Mucosa of descending colon (tissue), 3 donors: Measurements from ENCODE around the gene RSPH1. TPM values are rescaled to one million over a fixed set of nuclear protein-coding genes. Genes with fewer than 3 reads are reported as not detected.

Source experiments
- ATAC-seq: fragments of 200-7000 bp; cut with Tn5 transposase; one replicate; pipeline ENCODE4 v1.9.1; 2020; ENCODE audit warnings: mild to moderate bottlenecking, moderate library complexity
- DNase-seq, 3 donors: peaks; one replicate each; pipeline ENCODE4 v3.0.0-alpha.2; 2020
- H3K36me3 ChIP-seq: fragments of 200-600 bp; one replicate; pipeline ENCODE4 v1.8.0; 2021; ENCODE audit warnings: low read depth, mild to moderate bottlenecking
- H3K4me1 ChIP-seq: fragments of 200-600 bp; one replicate; pipeline ENCODE4 v1.8.0; 2021; ENCODE audit warnings: low read depth, mild to moderate bottlenecking
- H3K4me3 ChIP-seq: fragments of 200-600 bp; one replicate; pipeline ENCODE4 v1.8.0; 2021; ENCODE audit warnings: mild to moderate bottlenecking
- H3K9me3 ChIP-seq: fragments of 200-600 bp; one replicate; pipeline ENCODE4 v1.8.0; 2021; ENCODE audit warnings: mild to moderate bottlenecking
- intact Hi-C, 2 donors: fragments of 100-400 bp; cut with DNase I in 1 of 2; cut with micrococcal nuclease in 1 of 2; formaldehyde crosslinking; loops; one replicate each; pipeline versions ENCODE4 v1.11.0 to v1.11.1; 2022; cut with DNase I, micrococcal nuclease
- total RNA-seq, 3 donors: library from RNA; stranded (reverse); fragmentation: NEBNext Ultra II Directional in 2 of 3; extraction: Animal tissue kit (Norgen Biotek cat#: 25700) in 2 of 3; gene quantifications; one replicate each; pipeline versions ENCODE4 v1.2.1 to v1.2.4, GENCODE V29; 2021 to 2023
- TF ChIP-seq, protein P1 (sequence below): fragments of 200-600 bp; IDR thresholded peaks from one replicate; pipeline ENCODE4 v1.8.0; 2022; ENCODE audit warnings: antibody characterized with exemption, mild to moderate bottlenecking
- donor health status: DM: no; HTN: no; CAD: no; lungs with moderate emphysema.
- donor health status: DM: no; HTN: no; CAD: no.
- donor health status: DM: no; HTN: yes; CAD: no.

RSPH1 gene
- total RNA-seq, 3 donors from 2014 or later = 4.0 to 7.6 (median 4.5) TPM

DNA sequence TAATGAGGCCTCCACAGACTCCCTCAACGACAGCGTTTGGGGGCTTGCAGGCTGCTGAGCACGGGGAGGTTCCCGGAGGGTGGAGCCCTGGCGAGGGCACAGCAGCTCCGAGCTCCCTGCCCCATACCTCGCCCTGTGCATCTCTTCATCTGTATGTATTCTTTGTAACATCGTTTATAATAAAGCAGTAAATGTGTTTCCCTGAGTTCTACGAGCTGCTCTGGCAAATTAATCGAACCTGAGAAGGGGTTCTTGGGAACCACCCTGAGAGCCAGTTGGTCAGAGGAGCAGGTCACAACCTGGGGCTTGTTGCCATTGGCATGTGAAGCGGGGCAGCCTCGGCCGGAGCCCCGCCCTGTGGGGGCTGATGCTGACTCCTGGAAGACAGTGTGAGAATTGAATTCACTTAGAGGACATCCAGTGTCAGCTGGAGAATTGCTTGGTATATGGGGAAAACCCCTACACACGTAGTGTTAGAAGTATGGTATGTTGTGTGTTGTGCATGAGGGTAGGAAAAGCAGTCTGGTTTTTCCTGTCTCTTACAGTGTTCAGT lies 29.1 kb upstream of the RSPH1 start:
- DNase-seq (peak in 1 of 3 donors; percentile 63), ATAC-seq (peak; percentile 42)
- H3K9me3 ChIP-seq = no peaks in the 10 kb centered on the region
- H3K4me1 ChIP-seq = peaks cover 63% of the 10 kb centered on the region
- no peak overlapping the region for H3K4me3 ChIP-seq
- TF ChIP-seq, protein P1, sequence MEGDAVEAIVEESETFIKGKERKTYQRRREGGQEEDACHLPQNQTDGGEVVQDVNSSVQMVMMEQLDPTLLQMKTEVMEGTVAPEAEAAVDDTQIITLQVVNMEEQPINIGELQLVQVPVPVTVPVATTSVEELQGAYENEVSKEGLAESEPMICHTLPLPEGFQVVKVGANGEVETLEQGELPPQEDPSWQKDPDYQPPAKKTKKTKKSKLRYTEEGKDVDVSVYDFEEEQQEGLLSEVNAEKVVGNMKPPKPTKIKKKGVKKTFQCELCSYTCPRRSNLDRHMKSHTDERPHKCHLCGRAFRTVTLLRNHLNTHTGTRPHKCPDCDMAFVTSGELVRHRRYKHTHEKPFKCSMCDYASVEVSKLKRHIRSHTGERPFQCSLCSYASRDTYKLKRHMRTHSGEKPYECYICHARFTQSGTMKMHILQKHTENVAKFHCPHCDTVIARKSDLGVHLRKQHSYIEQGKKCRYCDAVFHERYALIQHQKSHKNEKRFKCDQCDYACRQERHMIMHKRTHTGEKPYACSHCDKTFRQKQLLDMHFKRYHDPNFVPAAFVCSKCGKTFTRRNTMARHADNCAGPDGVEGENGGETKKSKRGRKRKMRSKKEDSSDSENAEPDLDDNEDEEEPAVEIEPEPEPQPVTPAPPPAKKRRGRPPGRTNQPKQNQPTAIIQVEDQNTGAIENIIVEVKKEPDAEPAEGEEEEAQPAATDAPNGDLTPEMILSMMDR = no peak
- H3K36me3 ChIP-seq = no peaks in the 10 kb centered on the region
- intact Hi-C loops = no loop called here

DNA sequence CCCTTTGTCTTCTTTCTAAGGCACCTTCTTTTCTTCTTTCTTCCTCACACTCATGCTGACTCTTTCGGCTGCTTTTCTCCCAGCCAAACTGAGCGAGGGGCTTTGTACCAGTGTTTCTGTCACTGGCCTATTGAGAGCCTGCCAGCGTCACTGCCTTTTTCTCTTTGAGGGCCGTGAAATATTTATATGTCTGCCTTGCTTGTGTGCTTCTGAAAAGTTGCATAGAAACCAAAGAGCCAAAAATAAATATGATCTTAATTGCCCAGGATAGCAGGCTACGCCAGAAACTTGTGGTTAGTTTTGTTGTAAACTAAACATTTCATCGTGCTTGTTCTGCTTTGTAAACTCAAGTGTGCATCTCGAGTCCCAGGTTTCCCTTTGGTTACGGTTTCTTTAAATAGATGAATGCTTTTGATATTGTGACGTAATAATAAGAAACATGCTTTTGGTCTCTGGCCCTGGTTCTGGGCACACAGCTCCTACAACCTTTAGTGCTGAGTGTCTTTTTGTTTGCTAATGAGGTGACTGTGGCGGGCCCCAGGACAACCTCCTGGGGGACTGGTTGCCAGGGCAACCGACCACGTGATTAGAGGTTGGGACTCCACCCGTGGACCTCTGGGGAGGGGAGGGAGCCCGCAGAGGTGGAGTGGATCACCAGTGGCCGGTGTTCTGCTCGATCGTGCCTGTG lies 28.5 kb upstream of the RSPH1 start:
- H3K9me3 ChIP-seq = no peaks in the 10 kb centered on the region
- H3K36me3 ChIP-seq = no peaks in the 10 kb centered on the region
- ATAC-seq = peak; percentile 50
- peak; percentile 71 to 88 (median 72) for DNase-seq
- H3K4me1 ChIP-seq = peaks cover 64% of the 10 kb centered on the region
- H3K4me3 ChIP-seq = no peak overlapping the region
- intact Hi-C loops = no loop called here
- TF ChIP-seq, protein P1 = no peak

DNA sequence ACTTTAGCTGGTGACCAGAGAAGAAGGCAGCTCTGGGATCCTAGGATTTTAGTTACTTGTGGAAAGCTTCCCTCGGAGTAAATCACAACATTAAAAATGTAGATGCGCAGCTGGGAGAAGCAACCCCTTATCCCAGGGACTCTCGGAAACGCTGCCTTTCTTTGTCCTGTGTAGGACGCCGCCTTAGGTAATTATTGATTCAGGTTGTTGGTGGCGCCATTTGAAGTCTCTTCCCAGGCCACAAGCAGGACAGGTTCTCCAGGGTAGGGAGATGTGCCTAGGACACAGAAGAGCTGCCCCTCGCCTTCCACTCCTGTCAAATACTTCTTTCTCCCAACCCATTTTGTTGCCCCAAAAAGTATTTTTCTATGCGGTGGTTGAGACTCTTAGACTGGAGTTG lies 27.9 kb upstream of the RSPH1 start:
- intact Hi-C loops = no loop called here
- DNase-seq = no peak
- no peaks in the 10 kb centered on the region for H3K36me3 ChIP-seq
- ATAC-seq = peak; percentile 63
- H3K9me3 ChIP-seq = no peaks in the 10 kb centered on the region
- H3K4me1 ChIP-seq = peaks cover 64% of the 10 kb centered on the region
- TF ChIP-seq, protein P1 = no peak
- no peak overlapping the region for H3K4me3 ChIP-seq

DNA sequence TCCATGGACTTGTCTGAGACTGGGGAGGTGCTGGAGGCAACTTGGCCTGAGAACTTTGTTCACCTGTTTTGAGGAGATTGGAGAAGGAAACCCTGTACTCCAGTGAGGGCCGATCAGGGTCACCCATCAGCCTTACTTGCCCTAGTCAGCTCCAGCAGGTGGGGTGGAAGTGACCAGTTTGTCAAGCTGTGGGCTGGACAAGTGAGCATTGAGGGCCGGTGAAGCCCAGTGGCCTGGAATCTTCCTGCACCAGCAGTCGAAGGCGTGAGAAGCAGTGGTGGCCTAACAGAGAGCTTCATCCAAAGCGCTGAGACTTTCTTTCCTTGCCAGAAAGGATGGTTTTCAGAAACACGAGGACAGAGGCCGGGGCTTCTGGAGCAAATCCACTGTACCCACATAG lies 27.2 kb upstream of the RSPH1 start:
- H3K4me3 ChIP-seq = no peak overlapping the region
- TF ChIP-seq, protein P1 = no peak
- no peak for DNase-seq
- no peaks in the 10 kb centered on the region for H3K36me3 ChIP-seq
- intact Hi-C loops = no loop called here
- no peak for ATAC-seq
- peaks cover 58% of the 10 kb centered on the region for H3K4me1 ChIP-seq
- no peaks in the 10 kb centered on the region for H3K9me3 ChIP-seq

DNA sequence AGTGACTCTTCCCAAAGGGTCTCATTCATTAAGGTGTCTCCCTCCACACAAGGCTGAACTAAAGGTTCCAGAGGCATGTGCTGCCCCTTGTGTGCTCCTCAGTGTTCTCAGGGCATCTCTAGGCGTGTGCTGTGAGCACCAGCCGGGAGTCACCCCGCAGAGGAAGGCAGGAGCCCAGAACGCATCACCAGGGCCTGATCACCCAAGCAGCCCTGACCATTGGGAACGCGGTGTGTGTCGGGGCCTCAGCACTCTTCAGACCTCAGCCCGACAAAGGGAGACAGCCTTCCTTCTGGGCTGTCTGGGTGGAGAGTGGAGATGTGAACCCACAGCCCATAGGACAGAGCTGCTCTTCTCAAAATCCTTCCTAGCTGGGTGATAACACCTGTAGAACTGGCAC lies 26.7 kb upstream of the RSPH1 start:
- TF ChIP-seq, protein P1 = no peak
- H3K9me3 ChIP-seq = no peaks in the 10 kb centered on the region
- intact Hi-C loops = no loop called here
- H3K36me3 ChIP-seq = no peaks in the 10 kb centered on the region
- ATAC-seq (no peak), DNase-seq (no peak)
- H3K4me3 ChIP-seq = no peak overlapping the region
- peaks cover 54% of the 10 kb centered on the region for H3K4me1 ChIP-seq
